Measurements from ENCODE around the gene PRKG1.

GRCh38 chr10:51468424-51468823 is 394.1 kb downstream of the PRKG1 start:
- TF ChIP-seq, protein P1, sequence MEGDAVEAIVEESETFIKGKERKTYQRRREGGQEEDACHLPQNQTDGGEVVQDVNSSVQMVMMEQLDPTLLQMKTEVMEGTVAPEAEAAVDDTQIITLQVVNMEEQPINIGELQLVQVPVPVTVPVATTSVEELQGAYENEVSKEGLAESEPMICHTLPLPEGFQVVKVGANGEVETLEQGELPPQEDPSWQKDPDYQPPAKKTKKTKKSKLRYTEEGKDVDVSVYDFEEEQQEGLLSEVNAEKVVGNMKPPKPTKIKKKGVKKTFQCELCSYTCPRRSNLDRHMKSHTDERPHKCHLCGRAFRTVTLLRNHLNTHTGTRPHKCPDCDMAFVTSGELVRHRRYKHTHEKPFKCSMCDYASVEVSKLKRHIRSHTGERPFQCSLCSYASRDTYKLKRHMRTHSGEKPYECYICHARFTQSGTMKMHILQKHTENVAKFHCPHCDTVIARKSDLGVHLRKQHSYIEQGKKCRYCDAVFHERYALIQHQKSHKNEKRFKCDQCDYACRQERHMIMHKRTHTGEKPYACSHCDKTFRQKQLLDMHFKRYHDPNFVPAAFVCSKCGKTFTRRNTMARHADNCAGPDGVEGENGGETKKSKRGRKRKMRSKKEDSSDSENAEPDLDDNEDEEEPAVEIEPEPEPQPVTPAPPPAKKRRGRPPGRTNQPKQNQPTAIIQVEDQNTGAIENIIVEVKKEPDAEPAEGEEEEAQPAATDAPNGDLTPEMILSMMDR (IDR thresholded peaks at IDR 0.05; ENCODE audit: low read depth, low read length) = no peak
- no peak for TF ChIP-seq EZH2phosphoT487 (IDR thresholded peaks at IDR 0.05; ENCODE audit: low read depth)

All from OCI-LY3 (cell line).